Liver (tissue), 3 donors: ENCODE results near the gene CFAP251.

ENCODE experiments used
- EGR1 ChIP-seq, 2 donors: IDR thresholded peaks; 2 replicates each; pipeline ENCODE4 v1.6.1; 2016 to 2018; ENCODE audit warnings: antibody characterized with exemption in 2 of 2, low read depth in 2 of 2
- FOXA1 ChIP-seq: IDR thresholded peaks from 2 replicates; pipeline ENCODE4 v1.6.1; 2016; ENCODE audit warnings: antibody characterized with exemption
- GABPA ChIP-seq, 2 donors: IDR thresholded peaks in 1 of 2; conservative IDR thresholded peaks in 1 of 2; 2 replicates each; pipeline ENCODE4 v1.6.1; 2016; ENCODE audit warnings: antibody characterized with exemption in 2 of 2, mild to moderate bottlenecking in 1 of 2, moderate library complexity in 1 of 2
- MAX ChIP-seq: IDR thresholded peaks from 2 replicates; pipeline ENCODE4 v1.6.1; 2016; ENCODE audit warnings: antibody characterized with exemption
- SP1 ChIP-seq: IDR thresholded peaks from 2 replicates; pipeline ENCODE4 v1.6.1; 2018; ENCODE audit warnings: antibody characterized with exemption, mild to moderate bottlenecking
- TAF1 ChIP-seq: conservative IDR thresholded peaks from 2 replicates; pipeline ENCODE4 v1.6.1; 2016; ENCODE audit warnings: antibody characterized with exemption, mild to moderate bottlenecking
- YY1 ChIP-seq: IDR thresholded peaks from 2 replicates; pipeline ENCODE4 v1.6.1; 2016; ENCODE audit warnings: antibody characterized with exemption, mild to moderate bottlenecking
- TF ChIP-seq, protein P1 (sequence below): fragments of 150-350 bp; IDR thresholded peaks from 2 replicates; pipeline ENCODE4 v1.5.1; 2017; ENCODE audit warnings: improper control_type of control experiment, low read depth, low read length; ENCODE audit not compliant: missing input control
- TF ChIP-seq, protein P2 (sequence below): IDR thresholded peaks from 2 replicates; pipeline ENCODE4 v1.6.1; 2016; ENCODE audit warnings: antibody characterized with exemption, mild to moderate bottlenecking
- TF ChIP-seq, protein P3 (sequence below): IDR thresholded peaks from 2 replicates; pipeline ENCODE4 v1.6.1; 2016; ENCODE audit warnings: antibody characterized with exemption
- donor health status: healthy.
- donor health status: healthy.

DNA sequence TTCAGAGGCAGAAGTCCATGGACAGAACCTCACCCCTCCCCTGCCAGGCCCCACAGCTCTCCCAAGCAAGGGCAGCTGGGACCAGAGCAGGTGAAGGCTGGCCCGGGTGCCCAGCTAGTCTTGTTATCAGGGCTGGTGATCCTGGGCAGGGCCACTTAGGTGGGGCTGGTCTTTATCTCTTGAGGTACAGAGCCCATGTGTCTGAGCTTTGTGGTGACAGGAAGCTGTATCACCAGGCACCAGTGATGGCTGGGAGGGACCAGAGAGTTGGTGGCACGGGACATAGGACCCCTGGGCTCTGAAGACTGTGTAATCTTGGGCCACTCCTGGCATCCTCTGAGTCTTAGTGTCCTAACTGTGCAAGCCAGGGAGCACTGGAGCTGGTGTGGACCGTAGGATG lies 46.9 kb upstream of the CFAP251 start:
- TF ChIP-seq MAX (no peak), SP1 (no peak), YY1 (no peak), GABPA (IDR thresholded peaks at IDR 0.05 in 1 of 2, conservative IDR thresholded peaks at IDR 0.05 in 1 of 2) (no peak), TAF1 (no peak), FOXA1 (no peak), EGR1 (IDR thresholded peaks at IDR 0.05; ENCODE audit: low read depth in 2 of 2) (no peak)
- TF ChIP-seq, protein P1, sequence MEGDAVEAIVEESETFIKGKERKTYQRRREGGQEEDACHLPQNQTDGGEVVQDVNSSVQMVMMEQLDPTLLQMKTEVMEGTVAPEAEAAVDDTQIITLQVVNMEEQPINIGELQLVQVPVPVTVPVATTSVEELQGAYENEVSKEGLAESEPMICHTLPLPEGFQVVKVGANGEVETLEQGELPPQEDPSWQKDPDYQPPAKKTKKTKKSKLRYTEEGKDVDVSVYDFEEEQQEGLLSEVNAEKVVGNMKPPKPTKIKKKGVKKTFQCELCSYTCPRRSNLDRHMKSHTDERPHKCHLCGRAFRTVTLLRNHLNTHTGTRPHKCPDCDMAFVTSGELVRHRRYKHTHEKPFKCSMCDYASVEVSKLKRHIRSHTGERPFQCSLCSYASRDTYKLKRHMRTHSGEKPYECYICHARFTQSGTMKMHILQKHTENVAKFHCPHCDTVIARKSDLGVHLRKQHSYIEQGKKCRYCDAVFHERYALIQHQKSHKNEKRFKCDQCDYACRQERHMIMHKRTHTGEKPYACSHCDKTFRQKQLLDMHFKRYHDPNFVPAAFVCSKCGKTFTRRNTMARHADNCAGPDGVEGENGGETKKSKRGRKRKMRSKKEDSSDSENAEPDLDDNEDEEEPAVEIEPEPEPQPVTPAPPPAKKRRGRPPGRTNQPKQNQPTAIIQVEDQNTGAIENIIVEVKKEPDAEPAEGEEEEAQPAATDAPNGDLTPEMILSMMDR: no peak
- TF ChIP-seq, protein P2, sequence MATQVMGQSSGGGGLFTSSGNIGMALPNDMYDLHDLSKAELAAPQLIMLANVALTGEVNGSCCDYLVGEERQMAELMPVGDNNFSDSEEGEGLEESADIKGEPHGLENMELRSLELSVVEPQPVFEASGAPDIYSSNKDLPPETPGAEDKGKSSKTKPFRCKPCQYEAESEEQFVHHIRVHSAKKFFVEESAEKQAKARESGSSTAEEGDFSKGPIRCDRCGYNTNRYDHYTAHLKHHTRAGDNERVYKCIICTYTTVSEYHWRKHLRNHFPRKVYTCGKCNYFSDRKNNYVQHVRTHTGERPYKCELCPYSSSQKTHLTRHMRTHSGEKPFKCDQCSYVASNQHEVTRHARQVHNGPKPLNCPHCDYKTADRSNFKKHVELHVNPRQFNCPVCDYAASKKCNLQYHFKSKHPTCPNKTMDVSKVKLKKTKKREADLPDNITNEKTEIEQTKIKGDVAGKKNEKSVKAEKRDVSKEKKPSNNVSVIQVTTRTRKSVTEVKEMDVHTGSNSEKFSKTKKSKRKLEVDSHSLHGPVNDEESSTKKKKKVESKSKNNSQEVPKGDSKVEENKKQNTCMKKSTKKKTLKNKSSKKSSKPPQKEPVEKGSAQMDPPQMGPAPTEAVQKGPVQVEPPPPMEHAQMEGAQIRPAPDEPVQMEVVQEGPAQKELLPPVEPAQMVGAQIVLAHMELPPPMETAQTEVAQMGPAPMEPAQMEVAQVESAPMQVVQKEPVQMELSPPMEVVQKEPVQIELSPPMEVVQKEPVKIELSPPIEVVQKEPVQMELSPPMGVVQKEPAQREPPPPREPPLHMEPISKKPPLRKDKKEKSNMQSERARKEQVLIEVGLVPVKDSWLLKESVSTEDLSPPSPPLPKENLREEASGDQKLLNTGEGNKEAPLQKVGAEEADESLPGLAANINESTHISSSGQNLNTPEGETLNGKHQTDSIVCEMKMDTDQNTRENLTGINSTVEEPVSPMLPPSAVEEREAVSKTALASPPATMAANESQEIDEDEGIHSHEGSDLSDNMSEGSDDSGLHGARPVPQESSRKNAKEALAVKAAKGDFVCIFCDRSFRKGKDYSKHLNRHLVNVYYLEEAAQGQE: no peak
- TF ChIP-seq, protein P3, sequence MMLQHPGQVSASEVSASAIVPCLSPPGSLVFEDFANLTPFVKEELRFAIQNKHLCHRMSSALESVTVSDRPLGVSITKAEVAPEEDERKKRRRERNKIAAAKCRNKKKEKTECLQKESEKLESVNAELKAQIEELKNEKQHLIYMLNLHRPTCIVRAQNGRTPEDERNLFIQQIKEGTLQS: no peak
